ENCODE measurements around the gene ZBTB38. TPM values are rescaled to one million over a fixed set of nuclear protein-coding genes. Genes with fewer than 3 reads are reported as not detected.

ZBTB38 gene
- total RNA-seq, 4 donors from 2014 or later = 65.8 to 101 (median 85.9) TPM

DNA sequence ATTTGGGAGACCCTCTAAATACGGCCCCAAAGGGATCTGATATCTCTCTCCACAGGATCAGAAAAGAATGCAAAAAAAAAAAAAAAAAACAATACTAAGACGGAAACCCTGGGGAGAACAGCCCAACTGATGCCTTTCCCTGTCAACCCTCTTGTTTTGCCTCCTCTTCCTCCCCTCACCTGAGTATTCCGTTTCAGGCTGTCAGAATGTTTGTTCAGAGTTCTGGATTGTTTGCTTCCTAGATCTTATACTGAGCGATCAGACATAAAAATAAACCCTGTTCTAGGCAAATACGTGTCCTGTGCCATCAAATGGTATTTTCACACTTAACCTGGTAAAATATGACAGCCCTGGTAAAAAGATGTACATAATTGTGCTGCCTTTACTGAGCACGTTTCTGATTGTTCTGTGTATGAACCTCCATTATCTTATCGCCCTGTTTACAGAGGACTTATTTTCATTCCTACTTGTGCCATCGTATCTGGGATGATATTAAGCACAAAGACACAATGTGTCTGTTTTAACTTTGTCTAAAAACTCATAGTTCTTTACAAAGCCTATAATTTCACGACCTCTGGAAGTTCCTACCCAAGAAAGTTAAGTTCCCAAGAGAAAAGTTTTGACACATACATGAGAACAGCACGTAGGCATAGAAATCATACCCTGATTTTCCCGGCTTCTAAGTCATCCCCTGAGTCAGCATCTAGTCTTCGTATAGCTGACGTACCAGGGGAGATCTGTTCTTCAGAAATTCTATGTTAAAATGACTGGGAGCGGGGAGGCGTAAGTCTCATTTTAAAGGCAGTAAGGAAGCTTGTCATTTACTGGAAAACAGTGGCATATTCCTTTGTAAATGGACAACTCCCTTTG is 856 bp downstream of the ZBTB38 start:
- H3K4me3 ChIP-seq = peak overlapping the region; percentile 30
- TF ChIP-seq POLR2AphosphoS5 (IDR thresholded peaks at IDR 0.05) (no peak), CTCF (IDR thresholded peaks at IDR 0.05) (no peak), POLR2A (IDR thresholded peaks at IDR 0.05) (no peak), EP300 (IDR thresholded peaks at IDR 0.05) (no peak)
- 82% methylated on average over 15 of the region's 15 CpGs for WGBS
- no peaks in the 10 kb centered on the region for H3K27me3 ChIP-seq
- no peaks in the 10 kb centered on the region for H3K9me3 ChIP-seq
- peaks cover 38% of the 10 kb centered on the region for H3K4me1 ChIP-seq
- peak overlapping the region; percentile 90 for H3K27ac ChIP-seq
- DNase-seq (ENCODE audit: low spot score in 2 of 2) = no peak
- H3K36me3 ChIP-seq = no peaks in the 10 kb centered on the region

- Histone ChIP-seq H3K27me3 (no peaks in the 10 kb centered on the region), H3K36me3 (no peaks in the 10 kb centered on the region), H3K27ac (peak overlapping the region; percentile 90), H3K4me3 (no peak overlapping the region), H3K9me3 (no peaks in the 10 kb centered on the region), H3K4me1 (peaks cover 38% of the 10 kb centered on the region)
- TF ChIP-seq CTCF (IDR thresholded peaks at IDR 0.05) (peak in 1 of 2 donors; percentile 17), EP300 (IDR thresholded peaks at IDR 0.05) (no peak)
- 32% methylated on average over 2 of the region's 2 CpGs for WGBS
- DNase-seq (ENCODE audit: low spot score in 2 of 2) = no peak
Observed at GRCh38 chr3:141370065-141370533, 1.8 kb downstream of the ZBTB38 start.

- TF ChIP-seq POLR2A (IDR thresholded peaks at IDR 0.05) (no peak), EP300 (IDR thresholded peaks at IDR 0.05) (no peak), POLR2AphosphoS5 (IDR thresholded peaks at IDR 0.05) (no peak)
- H3K36me3 ChIP-seq = no peaks in the 10 kb centered on the region
- peaks cover 24% of the 10 kb centered on the region for H3K4me1 ChIP-seq
- no peak overlapping the region for H3K4me3 ChIP-seq
- no peak for DNase-seq (ENCODE audit: low spot score in 2 of 2)
- no peak overlapping the region for H3K27ac ChIP-seq
- H3K9me3 ChIP-seq = no peaks in the 10 kb centered on the region
- H3K27me3 ChIP-seq = no peaks in the 10 kb centered on the region
Observed at GRCh38 chr3:141371882-141372281, 3.6 kb downstream of the ZBTB38 start.

GRCh38 chr3:141372656-141373055 is 4.4 kb downstream of the ZBTB38 start:
- H3K9me3 ChIP-seq = no peaks in the 10 kb centered on the region
- H3K27ac ChIP-seq = no peak overlapping the region
- no peak overlapping the region for H3K4me3 ChIP-seq
- no peak for DNase-seq (ENCODE audit: low spot score in 2 of 2)
- no peaks in the 10 kb centered on the region for H3K27me3 ChIP-seq
- H3K36me3 ChIP-seq = no peaks in the 10 kb centered on the region
- no peak for TF ChIP-seq CTCF (IDR thresholded peaks at IDR 0.05)
- no peak for TF ChIP-seq POLR2AphosphoS5 (IDR thresholded peaks at IDR 0.05)
- no peak for TF ChIP-seq EP300 (IDR thresholded peaks at IDR 0.05)
- TF ChIP-seq POLR2A (IDR thresholded peaks at IDR 0.05) = no peak
- peaks cover 18% of the 10 kb centered on the region for H3K4me1 ChIP-seq

- H3K27me3 ChIP-seq = no peaks in the 10 kb centered on the region
- peaks cover 13% of the 10 kb centered on the region for H3K4me1 ChIP-seq
- no peaks in the 10 kb centered on the region for H3K36me3 ChIP-seq
- TF ChIP-seq CTCF (IDR thresholded peaks at IDR 0.05) = no peak
- no peak for TF ChIP-seq POLR2AphosphoS5 (IDR thresholded peaks at IDR 0.05)
- TF ChIP-seq EP300 (IDR thresholded peaks at IDR 0.05) = no peak
- no peak for TF ChIP-seq POLR2A (IDR thresholded peaks at IDR 0.05)
- no peak overlapping the region for H3K4me3 ChIP-seq
- H3K9me3 ChIP-seq = no peaks in the 10 kb centered on the region
- H3K27ac ChIP-seq = no peak overlapping the region
- no peak for DNase-seq (ENCODE audit: low spot score in 2 of 2)
Observed at GRCh38 chr3:141373232-141373631, 4.9 kb downstream of the ZBTB38 start.

Data from suprapubic skin (tissue), 4 donors.